WTC11 (cell line): ENCODE results near the gene SLC35F1. TPM values are rescaled to one million over a fixed set of nuclear protein-coding genes. Genes with fewer than 3 reads are reported as not detected.

Experiments used
- ATAC-seq: fragments of 200-7000 bp; cut with Tn5 transposase; 2 replicates; pipeline ENCODE4 v1.10.0; 2021; ENCODE audit warnings: mild to moderate bottlenecking, moderate library complexity
- CTCF ChIA-PET: fragments of 300-600 bp; sonication (Branson Sonifier 250); formaldehyde crosslinking; loops from one replicate; lab custom pipeline; 2021; ENCODE audit warnings: antibody characterized with exemption; lab: Charles Lee
- POLR2A ChIA-PET: fragments of 350-600 bp; sonication (Branson Sonifier 250); formaldehyde crosslinking; loops from one replicate; lab custom pipeline; 2021; ENCODE audit warnings: antibody characterized with exemption; lab: Charles Lee
- DNase-seq: peaks from one replicate; pipeline ENCODE4 v3.0.0; 2021; ENCODE audit warnings: low spot score
- H3K27ac Mint-ChIP-seq: 2 replicates; pipeline ENCODE4 v1.8.0; 2021; ENCODE audit warnings: mixed read lengths
- H3K27me3 Mint-ChIP-seq: 2 replicates; pipeline ENCODE4 v1.8.0; 2021; ENCODE audit warnings: low read depth, mild to moderate bottlenecking, moderate library complexity, mixed read lengths
- H3K36me3 Mint-ChIP-seq: 2 replicates; pipeline ENCODE4 v1.8.0; 2021; ENCODE audit warnings: mixed read lengths
- H3K4me1 Mint-ChIP-seq: 2 replicates; pipeline ENCODE4 v1.8.0; 2022; ENCODE audit warnings: mixed read lengths
- H3K4me3 Mint-ChIP-seq: 2 replicates; pipeline ENCODE4 v1.8.0; 2021; ENCODE audit warnings: mild to moderate bottlenecking, moderate library complexity, mixed read lengths
- H3K9me3 Mint-ChIP-seq: 2 replicates; pipeline ENCODE4 v1.8.0; 2021; ENCODE audit warnings: mixed read lengths
- AFF4 ChIP-seq: sonication (generic); formaldehyde crosslinking; IDR thresholded peaks from 2 replicates; pipeline ENCODE4 v1.8.1; 2023; ENCODE audit warnings: mild to moderate bottlenecking, missing genetic modification reagents, borderline replicate concordance
- ATF2 ChIP-seq: sonication (generic); formaldehyde crosslinking; IDR thresholded peaks from 2 replicates; pipeline ENCODE4 v1.8.1; 2022; ENCODE audit warnings: low read depth, missing genetic modification reagents, borderline replicate concordance
- CBFB ChIP-seq: sonication (generic); formaldehyde crosslinking; IDR thresholded peaks from 2 replicates; pipeline ENCODE4 v1.8.1; 2022; ENCODE audit warnings: mild to moderate bottlenecking, low read depth, missing genetic modification reagents
- CREM ChIP-seq: sonication (generic); formaldehyde crosslinking; IDR thresholded peaks from 2 replicates; pipeline ENCODE4 v1.8.1; 2022; ENCODE audit warnings: mild to moderate bottlenecking, missing genetic modification reagents, moderate library complexity
- ERG ChIP-seq: fragments of 250-450 bp; sonication (Bioruptor Pico); IDR thresholded peaks from 2 replicates; pipeline ENCODE4 v1.8.0; 2021; ENCODE audit warnings: mild to moderate bottlenecking
- FOXJ3 ChIP-seq: sonication (generic); formaldehyde crosslinking; IDR thresholded peaks from 2 replicates; pipeline ENCODE4 v1.9.0; 2021; ENCODE audit warnings: missing genetic modification reagents, mild to moderate bottlenecking, borderline replicate concordance
- FOXK1 ChIP-seq: sonication (generic); formaldehyde crosslinking; IDR thresholded peaks from 2 replicates; pipeline ENCODE4 v1.8.0; 2022; ENCODE audit warnings: mild to moderate bottlenecking, moderate library complexity, missing genetic modification reagents
- FOXP1 ChIP-seq: sonication (generic); formaldehyde crosslinking; IDR thresholded peaks from 2 replicates; pipeline ENCODE4 v1.8.0; 2022; ENCODE audit warnings: missing genetic modification reagents, mild to moderate bottlenecking, moderate library complexity, borderline replicate concordance
- MYBL2 ChIP-seq: sonication (generic); formaldehyde crosslinking; IDR thresholded peaks from 2 replicates; pipeline ENCODE4 v1.8.1; 2023; ENCODE audit warnings: mild to moderate bottlenecking, moderate library complexity, missing genetic modification reagents
- NR2C2 ChIP-seq: sonication (generic); formaldehyde crosslinking; IDR thresholded peaks from 2 replicates; pipeline ENCODE4 v1.8.0; 2022; ENCODE audit warnings: mild to moderate bottlenecking, missing genetic modification reagents
- NR3C1 ChIP-seq: sonication (generic); formaldehyde crosslinking; conservative IDR thresholded peaks from 2 replicates; pipeline ENCODE4 v1.8.1; 2023; ENCODE audit warnings: low read depth, mild to moderate bottlenecking, missing genetic modification reagents
- OVOL2 ChIP-seq: fragments of 250-450 bp; sonication (Bioruptor Pico); IDR thresholded peaks from 2 replicates; pipeline ENCODE4 v1.9.0; 2021; ENCODE audit warnings: mild to moderate bottlenecking, borderline replicate concordance
- SMAD3 ChIP-seq: sonication (generic); formaldehyde crosslinking; IDR thresholded peaks from 2 replicates; pipeline ENCODE4 v1.8.0; 2022; ENCODE audit warnings: missing genetic modification reagents, mild to moderate bottlenecking, borderline replicate concordance
- TEAD4 ChIP-seq: sonication (generic); formaldehyde crosslinking; IDR thresholded peaks from 2 replicates; pipeline ENCODE4 v1.8.0; 2022; ENCODE audit warnings: mild to moderate bottlenecking, missing genetic modification reagents
- ZNF263 ChIP-seq: sonication (generic); formaldehyde crosslinking; IDR thresholded peaks from 2 replicates; pipeline ENCODE4 v1.8.1; 2022; ENCODE audit warnings: low read depth, mild to moderate bottlenecking, moderate library complexity, missing genetic modification reagents
- ZNF532 ChIP-seq: fragments of 250-450 bp; sonication (Bioruptor Pico); IDR thresholded peaks from 2 replicates; pipeline ENCODE4 v1.9.0; 2021; ENCODE audit warnings: mild to moderate bottlenecking, borderline replicate concordance
- ZSCAN18 ChIP-seq: fragments of 250-450 bp; sonication (Bioruptor Pico); IDR thresholded peaks from 2 replicates; pipeline ENCODE4 v2.1.2; 2022; ENCODE audit warnings: mild to moderate bottlenecking, moderate library complexity
- total RNA-seq: library from RNA; stranded (reverse); gene quantifications from 3 replicates; pipeline ENCODE4 v1.2.3, GENCODE V29; 2021

Gene SLC35F1
- total RNA-seq, 1 experiment from 2014 or later, result 11.0 TPM

- DNase-seq, result no peak
- no peak overlapping the region for H3K4me3 Mint-ChIP-seq
- peaks cover 39% of the 10 kb centered on the region for H3K9me3 Mint-ChIP-seq
- CTCF ChIA-PET, result no interaction called here
- peaks cover 12% of the 10 kb centered on the region for H3K4me1 Mint-ChIP-seq
- TF ChIP-seq ZNF263 (CRISPR knock-in tag) (no peak), TEAD4 (no peak), MYBL2 (CRISPR knock-in tag) (no peak), SMAD3 (CRISPR knock-in tag) (no peak), FOXJ3 (CRISPR knock-in tag) (no peak), NR2C2 (CRISPR knock-in tag) (no peak), CBFB (CRISPR knock-in tag) (no peak), CREM (no peak)
- no peaks in the 10 kb centered on the region; the same call in 1 of the 2 replicates for H3K27me3 Mint-ChIP-seq
- ATAC-seq, result peak; percentile 41; the same call in 1 of the 2 replicates
- H3K36me3 Mint-ChIP-seq, result peaks cover 29% of the 10 kb centered on the region
- POLR2A ChIA-PET, result no interaction called here
- H3K27ac Mint-ChIP-seq, result peak overlapping the region; percentile 54
Measured at GRCh38 chr6:118101220-118101619, 194.2 kb downstream of the SLC35F1 start.

- H3K4me1 Mint-ChIP-seq, result peaks cover 12% of the 10 kb centered on the region
- CTCF ChIA-PET, result no interaction called here
- no peak for ATAC-seq
Measured at GRCh38 chr6:118101831-118102345, 194.8 kb downstream of the SLC35F1 start.

More at GRCh38 chr6:118101831-118102345, 194.8 kb downstream of the SLC35F1 start:
- TF ChIP-seq FOXK1 (CRISPR knock-in tag) (no peak), ERG (CRISPR knock-in tag) (no peak), ZNF532 (CRISPR knock-in tag) (no peak), ATF2 (CRISPR knock-in tag) (no peak), OVOL2 (CRISPR knock-in tag) (no peak), AFF4 (CRISPR knock-in tag) (no peak), FOXP1 (CRISPR knock-in tag) (no peak), ZSCAN18 (CRISPR knock-in tag) (no peak), CREM (no peak), NR3C1 (no peak)
- H3K36me3 Mint-ChIP-seq, result peaks cover 29% of the 10 kb centered on the region
- H3K4me3 Mint-ChIP-seq, result no peak overlapping the region
- no peak overlapping the region for H3K27ac Mint-ChIP-seq
- no peaks in the 10 kb centered on the region; the same call in 1 of the 2 replicates for H3K27me3 Mint-ChIP-seq
- no peak for DNase-seq
- POLR2A ChIA-PET, result no interaction called here
- H3K9me3 Mint-ChIP-seq, result peaks cover 35% of the 10 kb centered on the region
